Measurements from ENCODE around the gene NECAB3. TPM values are rescaled to one million over a fixed set of nuclear protein-coding genes. Genes with fewer than 3 reads are reported as not detected.

NECAB3 gene
- polyA plus RNA-seq, 4 donors = 15.2 to 23.0 (median 21.0) TPM

- peak in 3 of 4 donors; percentile 90 to 95 (median 93) for DNase-seq (ENCODE audit: low read depth in 4 of 4, low spot score in 2 of 4)
Observed at GRCh38 chr20:33666293-33667244, 7.7 kb downstream of the NECAB3 start, which contains the start of gene ACTL10. ACTL10 (plus strand) TSS chr20:33666943; CDS start chr20:33667498, 555 bp downstream.

DNA sequence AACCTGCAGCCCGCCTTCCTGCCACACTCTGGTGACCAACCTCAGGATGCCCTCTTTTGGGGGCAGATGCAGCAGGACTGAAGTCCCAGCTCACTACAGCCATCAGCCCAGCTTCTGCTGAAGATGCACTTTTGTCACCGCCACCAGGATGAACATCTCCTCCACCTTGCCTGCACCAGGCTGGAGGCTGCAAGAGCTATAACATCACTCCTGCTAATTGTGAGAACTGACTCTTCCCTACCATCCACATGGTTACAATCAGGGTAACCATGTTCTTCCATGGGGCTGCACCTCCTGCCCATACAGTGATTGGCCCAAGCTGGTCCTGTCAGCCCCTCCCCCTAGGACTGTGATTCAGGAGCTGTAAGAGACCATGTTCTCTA lies 9.5 kb downstream of the NECAB3 start:
- DNase-seq (ENCODE audit: low read depth in 4 of 4, low spot score in 2 of 4) = no peak

DNA sequence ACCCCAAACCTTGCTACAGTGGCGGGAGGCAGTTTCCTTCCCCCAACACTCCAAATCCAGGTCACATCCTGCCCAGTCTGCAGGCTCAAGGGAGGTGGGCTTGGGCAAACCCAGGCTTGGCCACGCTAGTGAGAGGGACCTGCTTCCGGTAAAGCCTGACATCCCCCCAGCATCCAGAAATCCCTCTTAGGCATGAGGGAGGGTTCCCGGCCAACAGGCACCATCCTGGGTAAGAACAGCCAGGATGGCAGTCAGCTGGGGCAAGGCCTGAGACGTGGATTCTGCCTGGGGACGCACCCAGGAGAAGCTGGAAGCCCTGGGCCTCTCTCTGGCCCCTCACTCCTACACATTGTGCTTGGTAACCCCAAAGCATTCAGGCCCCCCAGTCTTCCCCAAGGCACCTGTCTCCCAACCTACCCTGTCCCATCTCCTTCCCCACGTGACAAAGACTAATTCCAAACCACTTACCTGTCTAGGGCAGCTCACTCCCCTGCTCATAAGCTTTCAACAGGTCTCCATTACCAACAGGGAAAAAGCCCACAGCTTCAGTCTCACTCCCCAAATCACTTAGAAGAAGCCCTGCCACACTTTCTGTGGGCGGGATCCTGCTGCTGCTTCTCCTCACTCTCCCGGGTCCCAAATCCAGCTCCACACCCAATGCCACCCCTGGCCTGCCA lies 10.0 kb downstream of the NECAB3 start:
- no peak for DNase-seq (ENCODE audit: low read depth in 4 of 4, low spot score in 2 of 4)

GRCh38 chr20:33663161-33664084 lies 10.8 kb downstream of the NECAB3 start:
- DNase-seq (ENCODE audit: low read depth in 4 of 4, low spot score in 2 of 4) = no peak

- no peak for DNase-seq (ENCODE audit: low read depth in 4 of 4, low spot score in 2 of 4)
Observed at GRCh38 chr20:33662172-33662571, 12.1 kb downstream of the NECAB3 start, which contains the start of gene C20orf144. C20orf144 (plus strand) TSS chr20:33662327; CDS start chr20:33662346, 19 bp downstream.

DNA sequence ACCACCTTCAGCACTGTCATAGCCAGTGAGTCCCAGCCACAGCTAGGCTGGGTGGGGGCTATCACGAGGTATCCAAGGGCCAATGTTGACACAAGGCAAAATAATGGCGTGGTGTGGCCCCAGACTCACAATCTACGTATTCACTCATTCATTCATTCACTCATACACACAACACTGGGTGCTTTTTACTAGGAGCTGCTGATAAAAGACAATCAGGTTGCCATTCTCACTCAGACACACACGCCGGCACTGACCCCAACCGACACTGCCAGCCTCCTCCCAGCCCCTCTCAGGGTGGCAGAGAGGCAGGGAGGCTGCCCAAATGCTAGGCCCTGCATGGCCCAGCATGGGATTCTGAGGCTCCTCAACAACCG lies 13.6 kb downstream of the NECAB3 start:
- DNase-seq (ENCODE audit: low read depth in 4 of 4, low spot score in 2 of 4) = no peak

DNA sequence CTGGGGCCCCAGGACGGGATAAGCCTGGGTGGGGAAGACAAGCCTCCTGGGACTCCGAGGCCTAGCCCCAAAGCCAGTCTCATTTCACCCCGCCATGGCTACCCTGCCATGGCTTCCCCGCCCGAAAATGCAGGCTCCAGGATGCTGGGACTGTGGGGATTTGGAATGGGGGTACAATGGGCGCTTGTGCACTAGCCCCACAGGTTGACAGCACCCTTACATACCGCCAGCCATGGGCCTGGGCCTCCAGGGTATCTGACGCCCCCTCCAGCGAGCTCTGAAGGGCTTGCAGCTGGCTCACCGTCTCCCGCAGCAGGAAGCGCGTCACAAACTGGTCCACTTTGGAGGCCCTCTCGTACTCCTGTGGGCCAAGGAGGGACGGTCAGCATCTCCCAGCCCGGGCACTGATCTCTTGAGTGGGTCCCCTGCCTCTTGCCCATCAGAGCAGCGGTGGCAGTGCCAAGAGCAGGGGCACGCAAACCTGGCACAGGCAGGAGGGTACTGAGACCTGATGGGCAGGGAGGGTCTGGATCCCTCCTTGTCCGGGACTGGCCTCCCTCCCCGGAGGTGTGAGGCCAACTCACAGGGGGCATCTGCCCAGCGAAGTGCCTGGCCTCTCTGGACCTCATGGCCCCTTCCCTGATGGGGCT lies 14.1 kb downstream of the NECAB3 start:
- DNase-seq (ENCODE audit: low read depth in 4 of 4, low spot score in 2 of 4) = no peak

GRCh38 chr20:33659341-33660034 lies 14.7 kb downstream of the NECAB3 start:
- DNase-seq (ENCODE audit: low read depth in 4 of 4, low spot score in 2 of 4) = no peak

DNA sequence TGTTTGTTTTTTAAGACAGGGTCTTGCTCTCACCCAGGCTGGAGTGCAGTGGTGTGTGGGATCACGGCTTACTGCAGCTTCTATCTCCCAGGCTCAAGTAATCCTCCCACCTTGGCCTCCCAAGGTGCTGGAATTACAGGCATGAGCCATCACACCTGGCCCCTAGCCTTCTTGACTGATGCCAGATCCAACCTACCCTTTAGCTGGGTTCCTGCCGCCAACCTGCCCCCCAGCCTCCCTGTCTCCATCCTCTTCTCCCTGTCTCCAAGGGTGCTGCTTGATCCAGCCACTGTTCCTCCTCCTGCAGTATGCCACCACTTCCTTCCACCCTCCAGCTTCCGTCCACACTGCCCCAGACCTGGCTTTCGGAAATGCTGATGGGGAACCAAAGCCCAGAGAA lies 15.3 kb downstream of the NECAB3 start:
- no peak for DNase-seq (ENCODE audit: low read depth in 4 of 4, low spot score in 2 of 4)

DNA sequence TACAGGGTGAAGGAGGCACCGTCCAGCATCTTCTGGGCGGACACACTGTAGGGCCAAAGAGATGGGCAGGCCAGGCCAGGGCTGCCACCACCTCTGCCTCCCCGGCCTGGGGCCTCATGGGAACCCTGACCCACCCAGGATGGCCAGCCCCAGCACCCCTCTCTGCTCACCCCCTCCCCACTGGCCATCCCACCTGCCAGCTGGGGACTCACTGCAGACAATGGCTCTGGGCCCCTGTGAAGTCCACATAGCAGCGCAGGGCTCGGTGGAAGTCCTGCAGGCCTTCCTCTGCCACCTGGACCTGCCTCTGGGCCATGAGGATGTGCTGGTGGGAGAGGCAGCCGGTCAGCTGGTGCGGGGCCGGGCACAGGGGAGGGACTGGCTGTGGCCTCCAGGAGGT lies 15.7 kb downstream of the NECAB3 start:
- DNase-seq (ENCODE audit: low read depth in 4 of 4, low spot score in 2 of 4) = no peak

DNA sequence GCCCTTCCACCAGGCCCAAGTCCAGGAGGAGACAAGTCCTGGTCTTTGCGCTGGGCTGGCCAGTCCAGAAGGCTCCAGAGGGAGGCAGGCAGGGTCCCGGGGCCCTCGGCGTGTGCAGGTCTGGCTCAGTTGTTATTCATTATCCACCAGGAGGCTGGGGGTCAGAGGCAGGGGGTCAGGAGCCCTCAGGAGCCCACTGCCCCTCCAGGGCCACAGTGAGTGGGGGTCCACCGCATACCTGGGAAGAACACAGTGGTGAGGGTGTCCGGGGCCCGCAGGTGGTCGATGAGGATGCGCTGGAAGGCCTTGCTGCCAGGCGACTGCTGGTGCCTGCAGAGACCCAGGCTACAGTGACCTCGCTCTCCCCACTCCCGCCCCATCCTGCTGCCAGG lies 16.5 kb downstream of the NECAB3 start:
- no peak for DNase-seq (ENCODE audit: low read depth in 4 of 4, low spot score in 2 of 4)

GRCh38 chr20:33656783-33657703 lies 17.2 kb downstream of the NECAB3 start:
- no peak for DNase-seq (ENCODE audit: low read depth in 4 of 4, low spot score in 2 of 4)

DNA sequence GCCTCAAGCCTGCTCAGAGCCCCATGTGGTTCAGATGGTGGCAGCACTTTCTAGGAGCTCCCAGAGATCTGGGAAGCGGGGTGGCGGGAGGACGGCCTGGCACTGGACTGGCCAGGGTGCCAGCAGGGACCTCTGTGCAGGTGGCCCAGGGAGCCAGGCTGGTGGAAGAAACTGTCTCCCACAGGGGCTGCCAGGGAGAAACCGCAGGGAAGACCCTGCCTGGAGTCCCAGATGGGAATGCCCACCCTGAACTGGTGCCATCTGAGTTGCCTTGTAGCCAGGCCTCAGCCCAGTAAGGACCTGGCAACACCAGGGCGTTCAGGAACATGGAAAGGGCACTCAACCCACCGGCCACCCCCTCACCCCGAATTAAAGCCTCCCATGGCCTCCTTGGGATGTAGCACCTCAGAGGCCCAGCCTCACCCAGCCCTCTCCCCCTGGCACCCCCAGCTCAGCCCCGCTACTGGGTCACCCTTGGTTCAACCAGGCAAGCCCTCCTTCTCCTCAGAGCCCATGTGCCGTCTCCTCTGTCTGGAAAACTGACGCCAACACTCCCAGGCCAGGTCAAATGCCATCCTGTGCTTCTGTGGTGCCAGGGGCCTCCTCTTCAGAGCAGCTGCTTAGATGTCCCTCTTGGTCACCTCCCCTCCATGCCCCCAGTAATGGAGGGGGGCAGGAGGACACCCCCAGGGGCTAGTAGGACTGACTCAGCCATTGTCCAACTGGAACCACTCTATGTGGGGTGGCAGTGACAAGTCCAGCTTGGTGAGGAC lies 18.0 kb downstream of the NECAB3 start:
- no peak for DNase-seq (ENCODE audit: low read depth in 4 of 4, low spot score in 2 of 4)

GRCh38 chr20:33655164-33655563 lies 19.1 kb downstream of the NECAB3 start:
- DNase-seq (ENCODE audit: low read depth in 4 of 4, low spot score in 2 of 4) = no peak

DNA sequence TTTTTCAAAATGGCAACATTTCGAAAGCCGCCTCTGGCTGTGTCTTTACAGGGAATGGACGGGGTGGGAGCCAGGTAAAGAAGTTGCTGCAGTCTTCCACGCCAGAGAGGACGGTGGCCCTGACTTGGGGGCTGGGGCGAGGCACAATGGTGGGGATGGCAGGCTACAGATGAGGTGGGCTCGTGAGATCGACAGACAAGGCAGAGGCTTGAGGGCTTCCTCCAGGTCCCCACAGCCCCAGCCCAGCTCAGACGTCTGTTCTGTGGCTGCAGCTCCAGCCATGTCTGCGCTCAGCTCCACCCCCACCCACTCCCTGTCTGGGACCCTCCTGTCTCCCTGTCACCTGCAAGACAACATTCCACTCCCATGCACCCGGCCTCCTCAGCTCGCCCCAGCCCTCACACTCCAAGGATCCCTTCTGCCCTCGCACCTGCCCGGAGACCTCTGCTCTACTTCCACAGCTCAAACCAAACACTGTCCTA lies 19.5 kb downstream of the NECAB3 start:
- no peak for DNase-seq (ENCODE audit: low read depth in 4 of 4, low spot score in 2 of 4)

DNA sequence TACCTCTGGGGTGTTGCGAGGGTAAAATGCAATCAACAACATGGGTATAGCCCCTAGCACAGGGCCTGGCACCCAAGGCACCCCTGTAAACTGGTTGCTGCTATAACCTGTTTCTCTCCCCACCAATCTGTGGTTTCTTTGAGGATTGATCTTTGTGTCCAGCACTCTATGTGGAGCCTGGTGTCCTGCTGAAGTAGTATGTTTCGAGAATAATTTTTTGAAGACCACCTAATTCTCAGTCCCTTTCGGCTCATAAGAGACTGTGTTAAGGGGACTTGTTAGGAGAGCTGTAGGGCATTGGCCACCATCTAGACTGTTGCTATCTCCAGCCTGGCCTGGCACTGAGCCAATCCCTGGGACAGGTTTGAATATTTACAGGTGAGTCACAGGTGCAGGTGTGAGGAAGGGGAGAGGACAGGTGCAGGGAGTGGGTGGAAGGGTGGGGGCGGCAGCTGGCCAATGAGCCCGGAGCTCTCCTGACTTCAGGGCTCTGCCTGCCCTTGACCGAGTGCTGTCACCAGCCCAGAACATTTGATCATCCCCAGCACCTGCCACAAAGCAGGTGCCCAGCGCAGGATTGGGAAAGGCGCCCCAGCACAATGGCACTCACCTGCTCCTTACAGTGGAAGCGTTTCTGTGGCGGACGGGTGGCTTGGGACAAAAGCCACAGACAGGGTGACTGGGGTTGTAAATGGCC lies 20.2 kb downstream of the NECAB3 start:
- DNase-seq (ENCODE audit: low read depth in 4 of 4, low spot score in 2 of 4) = no peak

Measured in left renal cortex interstitium (tissue), 4 donors.